Urinary bladder (tissue), 4 donors: ENCODE measurements around the gene AFF4. TPM values are rescaled to one million over a fixed set of nuclear protein-coding genes. Genes with fewer than 3 reads are reported as not detected.
A peak's percentile ranks its signal among the peaks of the same experiment; 100 is the strongest.

Source experiments
- DNase-seq: peaks from one replicate; pipeline ENCODE4 v3.0.0-alpha.2; 2015; ENCODE audit errors: extremely low spot score
- H3K27ac ChIP-seq: one replicate; pipeline ENCODE4 v1.5.1; 2013; ENCODE audit warnings: low read depth, mild to moderate bottlenecking, moderate library complexity
- H3K36me3 ChIP-seq: one replicate; pipeline ENCODE4 v1.6.1; 2013; ENCODE audit warnings: mild to moderate bottlenecking, moderate library complexity; ENCODE audit not compliant: insufficient read depth
- H3K4me1 ChIP-seq: one replicate; pipeline ENCODE4 v1.6.1; 2013; ENCODE audit warnings: mild to moderate bottlenecking, moderate library complexity; ENCODE audit not compliant: insufficient read depth
- H3K4me3 ChIP-seq: one replicate; pipeline ENCODE4 v1.5.1; 2013; ENCODE audit warnings: low read depth, low read length
- WGBS: extraction: QIAGEN DNeasy Blood & Tissue Kit; methylation state at CpG from one replicate; pipeline ENCODE4 v1.1.7; 2013; 5-methylcytosine and 5-hydroxymethylcytosine counted together
- polyA plus RNA-seq: library from polyadenylated mRNA; stranded (reverse); fragments of 200-250 nt; gene quantifications from one replicate; pipeline ENCODE4 v1.2.3, GENCODE V29; 2013
- small RNA-seq: library from RNA; depleted of rRNA; stranded (forward); fragments of <200 nt; gene quantifications from one replicate; pipeline ENCODE3, GENCODE V24; 2014
- total RNA-seq: library from RNA; depleted of rRNA; stranded (reverse); fragments of >200 nt; gene quantifications from one replicate; pipeline ENCODE4 v1.2.3, GENCODE V29; 2014
- donor health status: healthy with polysubstance abuse.
- donor health status: healthy.

Gene AFF4
- total and polyA plus RNA-seq, 2 donors = 26.9 to 89.8 TPM

GRCh38 chr5:132830436-132831094 is 132.9 kb downstream of the AFF4 start, which contains the start of gene SHROOM1:
TSS of gene SHROOM1 (minus strand) at chr5:132830647. CDS start at chr5:132826140, 4,507 bp downstream.
- Histone ChIP-seq H3K27ac (peak within 1 kb of the TSS; percentile 95), H3K4me1 (no peaks in the 10 kb centered on the region), H3K4me3 (peak within 1 kb of the TSS; percentile 84), H3K36me3 (no peaks in the 10 kb centered on the region)
- DNase-seq = no peak
- WGBS = 4% methylated on average over 78 of the region's 78 CpGs

DNA sequence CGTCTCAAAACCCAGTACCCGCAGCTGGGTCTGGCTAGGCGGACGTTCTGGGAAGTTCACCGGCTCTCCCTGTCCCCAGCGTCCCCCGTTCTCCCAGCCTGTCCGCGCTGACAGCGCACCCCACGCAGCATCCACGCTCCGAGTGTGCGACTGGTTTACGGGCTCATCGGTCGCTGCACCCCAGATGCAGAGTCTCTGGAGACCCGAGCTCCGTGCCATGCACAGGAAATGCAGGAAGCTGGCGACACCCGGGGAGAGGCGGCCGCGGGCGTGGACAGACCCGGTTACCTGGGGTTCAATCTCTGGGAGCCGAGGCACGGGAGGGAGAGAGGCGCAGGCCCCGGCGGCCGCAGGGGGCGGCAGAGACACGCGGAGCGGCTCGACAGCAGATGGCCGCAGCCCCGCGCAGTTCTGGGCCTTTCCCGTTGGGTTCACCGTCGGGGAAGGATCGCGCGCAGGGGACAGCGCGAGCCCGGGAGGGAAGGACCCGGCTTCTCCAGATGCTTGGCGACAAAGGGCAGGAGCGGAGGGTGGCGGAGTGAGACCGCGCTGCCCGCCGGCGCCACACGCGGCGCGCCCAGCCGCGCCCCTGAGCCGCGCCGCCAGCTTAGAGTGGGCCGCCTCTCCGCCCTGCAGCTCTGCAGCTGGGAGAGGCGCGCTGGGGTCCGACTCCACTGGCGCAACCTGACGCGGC is 133.5 kb downstream of the AFF4 start:
- Histone ChIP-seq H3K36me3 (no peaks in the 10 kb centered on the region), H3K4me1 (no peaks in the 10 kb centered on the region), H3K4me3 (peak overlapping the region; percentile 84), H3K27ac (peak overlapping the region; percentile 95)
- DNase-seq = no peak
- WGBS = 3% methylated on average over 75 of the region's 75 CpGs

GRCh38 chr5:132828846-132829494 is 134.5 kb downstream of the AFF4 start:
- 80% methylated on average over 4 of the region's 4 CpGs for WGBS
- Histone ChIP-seq H3K36me3 (no peaks in the 10 kb centered on the region), H3K4me1 (no peaks in the 10 kb centered on the region), H3K4me3 (peak overlapping the region; percentile 84), H3K27ac (no peak overlapping the region)
- DNase-seq = no peak

DNA sequence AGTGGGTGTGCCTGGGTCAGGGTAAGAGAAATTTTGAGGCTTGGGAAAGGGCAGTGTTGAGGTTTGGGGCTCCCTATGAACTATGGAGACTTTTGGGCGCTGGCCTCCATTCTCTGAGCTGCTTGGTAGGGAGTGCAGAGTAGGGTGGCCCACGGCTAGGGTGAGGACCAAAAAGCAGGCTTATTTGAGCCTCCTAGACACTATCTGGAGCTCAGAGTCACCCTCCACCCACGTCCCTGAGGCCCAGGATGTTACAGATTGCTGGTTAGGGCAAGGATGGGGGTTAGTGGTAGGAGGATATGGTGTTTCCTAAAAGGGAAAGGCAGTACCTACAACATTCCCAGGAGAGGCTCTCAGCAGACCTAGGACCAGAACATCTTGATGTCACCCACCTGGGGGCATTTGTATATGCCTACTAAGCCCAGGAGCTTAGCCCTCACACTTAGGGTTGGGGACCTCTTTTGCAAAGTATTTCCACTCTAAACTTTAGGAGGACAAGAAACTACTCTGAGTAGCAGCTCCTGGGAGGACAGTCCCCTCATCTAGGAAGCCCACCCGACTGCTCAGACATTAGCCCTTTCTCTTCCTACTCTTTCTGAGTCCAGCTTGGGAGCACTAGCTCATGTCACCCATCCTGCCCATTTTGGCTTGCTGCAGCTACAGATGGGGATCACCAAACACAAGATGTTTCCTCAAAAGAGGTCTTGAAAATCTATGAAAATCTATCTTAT is 135.3 kb downstream of the AFF4 start:
- Histone ChIP-seq H3K4me3 (no peak overlapping the region), H3K4me1 (no peaks in the 10 kb centered on the region), H3K27ac (no peak overlapping the region), H3K36me3 (no peaks in the 10 kb centered on the region)
- no peak for DNase-seq
- WGBS = 96% methylated on average over 4 of the region's 4 CpGs

- Histone ChIP-seq H3K4me1 (no peaks in the 10 kb centered on the region), H3K4me3 (no peak overlapping the region), H3K36me3 (no peaks in the 10 kb centered on the region), H3K27ac (peak overlapping the region; percentile 31)
- DNase-seq = no peak
- 75% methylated on average over 6 of the region's 6 CpGs for WGBS
These were observed 136.9 kb downstream of the AFF4 start for GRCh38 chr5:132826424-132827082.

DNA sequence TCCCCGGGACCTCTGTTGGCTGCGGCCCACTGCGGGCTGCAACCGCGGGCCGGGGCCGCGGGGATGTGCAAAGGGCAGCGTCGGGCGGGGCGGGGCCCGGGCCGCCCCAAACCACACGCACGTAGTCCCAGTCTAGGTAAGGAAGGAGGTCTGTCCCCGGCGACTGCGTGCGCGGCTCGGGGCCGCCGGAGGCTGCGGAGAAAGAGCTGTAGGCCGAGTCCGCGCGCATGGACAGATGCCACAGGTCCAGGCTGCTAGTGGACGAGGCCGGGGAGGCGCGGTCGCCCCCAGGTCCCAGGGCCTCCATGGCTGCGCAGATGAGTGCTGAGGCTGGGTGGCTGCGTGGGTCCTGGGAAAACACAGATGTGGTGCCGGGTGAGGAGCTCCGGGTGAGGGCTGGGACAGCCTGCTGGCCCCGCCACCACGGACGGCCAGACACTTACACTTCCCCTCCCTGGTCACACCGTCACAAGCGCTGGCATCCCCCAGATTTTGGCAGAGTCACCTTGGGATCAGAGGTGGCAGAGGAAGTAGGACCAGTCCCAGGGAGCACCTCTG is 137.5 kb downstream of the AFF4 start:
- peak overlapping the region; percentile 4 for H3K4me3 ChIP-seq
- peak overlapping the region; percentile 31 for H3K27ac ChIP-seq
- no peak for DNase-seq
- H3K4me1 ChIP-seq = no peaks in the 10 kb centered on the region
- no peaks in the 10 kb centered on the region for H3K36me3 ChIP-seq
- WGBS = 48% methylated on average over 43 of the region's 43 CpGs

Small RNAs within 50 kb of the gene (small RNA-seq; reads per million reads assigned to genes)
- gene AC113410.1 (not detected), gene ATP6V0E1P1 (not detected), gene RF00019 (not detected), gene RNA5SP192 (not detected)

Other genes starting within 250 kb of the AFF4 start
- gene KIF3A, start 226.1 kb downstream of the AFF4 start, total RNA-seq = 17.6 TPM
- gene KIF3A, start 226.1 kb downstream of the AFF4 start, polyA plus RNA-seq = 3.4 TPM
- gene CCNI2, start 216.2 kb downstream of the AFF4 start, total RNA-seq = 1.9 TPM
- gene CCNI2, start 216.2 kb downstream of the AFF4 start, polyA plus RNA-seq = 1.4 TPM
- gene SEPTIN8, start 186.4 kb downstream of the AFF4 start, total RNA-seq = 64.8 TPM
- gene SEPTIN8, start 186.4 kb downstream of the AFF4 start, polyA plus RNA-seq = 28.3 TPM
- 0.48 TPM for gene SOWAHA, start 150.3 kb downstream of the AFF4 start, total RNA-seq
- gene SOWAHA, start 150.3 kb downstream of the AFF4 start, polyA plus RNA-seq = 0.65 TPM
- gene SHROOM1, start 133.0 kb downstream of the AFF4 start, total RNA-seq = 7.2 TPM
- 48.3 TPM for gene SHROOM1, start 133.0 kb downstream of the AFF4 start, polyA plus RNA-seq
- 0.26 TPM for gene GDF9, start 97.2 kb downstream of the AFF4 start, total RNA-seq
- gene GDF9, start 97.2 kb downstream of the AFF4 start, polyA plus RNA-seq = 0.65 TPM
- gene UQCRQ, start 97.0 kb downstream of the AFF4 start, total RNA-seq = 85.7 TPM
- 257 TPM for gene UQCRQ, start 97.0 kb downstream of the AFF4 start, polyA plus RNA-seq
- 3.0 TPM for gene LEAP2, start 90.0 kb downstream of the AFF4 start, total RNA-seq
- gene LEAP2, start 90.0 kb downstream of the AFF4 start, polyA plus RNA-seq = 5.6 TPM
- gene ZCCHC10, start 62.9 kb upstream of the AFF4 start, total RNA-seq = 24.1 TPM
- 19.8 TPM for gene ZCCHC10, start 62.9 kb upstream of the AFF4 start, polyA plus RNA-seq
- gene HSPA4, start 88.4 kb upstream of the AFF4 start, total RNA-seq = 79.2 TPM
- 32.4 TPM for gene HSPA4, start 88.4 kb upstream of the AFF4 start, polyA plus RNA-seq